ENCODE data around the gene DGKB.

DNA sequence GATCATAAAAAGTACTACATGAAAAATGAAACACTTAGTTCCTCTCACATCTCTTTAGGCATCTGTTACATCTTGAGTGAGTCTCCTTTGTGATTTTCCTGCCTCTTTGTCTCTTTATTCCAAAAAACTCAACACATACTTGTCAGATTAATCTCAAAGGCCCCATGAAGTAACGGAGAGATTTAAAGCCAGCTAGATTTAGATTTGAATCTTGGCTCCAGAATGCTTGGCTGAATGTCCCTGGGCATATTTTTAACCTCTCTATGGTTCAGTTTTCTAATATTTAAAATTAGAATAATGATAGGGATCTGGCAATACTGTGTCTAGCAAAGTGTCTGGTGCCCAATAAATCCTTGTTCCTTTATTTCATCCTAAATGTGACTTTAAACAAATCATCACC lies 140.0 kb downstream of the DGKB start:
- TF ChIP-seq TCF12 (IDR thresholded peaks at IDR 0.05; ENCODE audit: low read depth) (no peak), EP300 (IDR thresholded peaks at IDR 0.05; ENCODE audit: borderline replicate concordance) (no peak), CEBPB (IDR thresholded peaks at IDR 0.05) (no peak), TEAD4 (IDR thresholded peaks at IDR 0.05) (no peak), YY1 (IDR thresholded peaks at IDR 0.05; ENCODE audit: low read depth) (no peak), RAD21 (IDR thresholded peaks at IDR 0.05; ENCODE audit: low read depth) (no peak), FOXM1 (IDR thresholded peaks at IDR 0.05; ENCODE audit: borderline replicate concordance, low read depth) (no peak), TAF1 (IDR thresholded peaks at IDR 0.05; ENCODE audit: low read depth) (no peak)
- TF ChIP-seq, protein P1, sequence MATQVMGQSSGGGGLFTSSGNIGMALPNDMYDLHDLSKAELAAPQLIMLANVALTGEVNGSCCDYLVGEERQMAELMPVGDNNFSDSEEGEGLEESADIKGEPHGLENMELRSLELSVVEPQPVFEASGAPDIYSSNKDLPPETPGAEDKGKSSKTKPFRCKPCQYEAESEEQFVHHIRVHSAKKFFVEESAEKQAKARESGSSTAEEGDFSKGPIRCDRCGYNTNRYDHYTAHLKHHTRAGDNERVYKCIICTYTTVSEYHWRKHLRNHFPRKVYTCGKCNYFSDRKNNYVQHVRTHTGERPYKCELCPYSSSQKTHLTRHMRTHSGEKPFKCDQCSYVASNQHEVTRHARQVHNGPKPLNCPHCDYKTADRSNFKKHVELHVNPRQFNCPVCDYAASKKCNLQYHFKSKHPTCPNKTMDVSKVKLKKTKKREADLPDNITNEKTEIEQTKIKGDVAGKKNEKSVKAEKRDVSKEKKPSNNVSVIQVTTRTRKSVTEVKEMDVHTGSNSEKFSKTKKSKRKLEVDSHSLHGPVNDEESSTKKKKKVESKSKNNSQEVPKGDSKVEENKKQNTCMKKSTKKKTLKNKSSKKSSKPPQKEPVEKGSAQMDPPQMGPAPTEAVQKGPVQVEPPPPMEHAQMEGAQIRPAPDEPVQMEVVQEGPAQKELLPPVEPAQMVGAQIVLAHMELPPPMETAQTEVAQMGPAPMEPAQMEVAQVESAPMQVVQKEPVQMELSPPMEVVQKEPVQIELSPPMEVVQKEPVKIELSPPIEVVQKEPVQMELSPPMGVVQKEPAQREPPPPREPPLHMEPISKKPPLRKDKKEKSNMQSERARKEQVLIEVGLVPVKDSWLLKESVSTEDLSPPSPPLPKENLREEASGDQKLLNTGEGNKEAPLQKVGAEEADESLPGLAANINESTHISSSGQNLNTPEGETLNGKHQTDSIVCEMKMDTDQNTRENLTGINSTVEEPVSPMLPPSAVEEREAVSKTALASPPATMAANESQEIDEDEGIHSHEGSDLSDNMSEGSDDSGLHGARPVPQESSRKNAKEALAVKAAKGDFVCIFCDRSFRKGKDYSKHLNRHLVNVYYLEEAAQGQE (IDR thresholded peaks at IDR 0.05; ENCODE audit: low read depth), result no peak
- TF ChIP-seq, protein P2, sequence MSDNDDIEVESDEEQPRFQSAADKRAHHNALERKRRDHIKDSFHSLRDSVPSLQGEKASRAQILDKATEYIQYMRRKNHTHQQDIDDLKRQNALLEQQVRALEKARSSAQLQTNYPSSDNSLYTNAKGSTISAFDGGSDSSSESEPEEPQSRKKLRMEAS (IDR thresholded peaks at IDR 0.05), result no peak

Data from Ishikawa (cell line).